ENCODE measurements around the gene NOS1. TPM values are rescaled to one million over a fixed set of nuclear protein-coding genes. Genes with fewer than 3 reads are reported as not detected.
"Not testable (repeated sequence)": the region's sequence is repeated elsewhere in the genome, so short reads cannot be mapped to it uniquely, and the experiment has no call there.

The NOS1 gene
- total and polyA plus RNA-seq, 4 donors: 1.2 to 7.0 (median 3.4) TPM

DNA sequence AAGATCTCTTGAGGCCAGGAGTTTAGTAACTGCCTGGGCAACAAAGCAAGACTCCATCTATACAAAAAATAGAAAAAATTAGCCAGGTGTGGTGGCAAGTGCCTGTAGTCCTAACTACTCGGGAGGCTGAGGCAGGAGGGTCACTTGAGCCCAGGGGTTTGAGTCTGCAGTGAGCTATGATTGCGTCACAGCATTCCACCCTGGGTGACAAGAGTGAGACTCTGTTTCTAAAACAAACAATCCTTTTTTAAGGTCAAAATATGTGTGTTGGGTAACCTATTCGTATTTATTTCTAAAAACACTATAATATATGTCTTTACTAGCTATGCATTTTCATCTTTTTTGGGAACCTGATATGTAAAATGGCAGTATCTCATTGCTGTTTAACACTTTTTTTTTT lies 178.6 kb downstream of the NOS1 start:
- no peak overlapping the region for H3K4me3 ChIP-seq (ENCODE audit: low read depth, low read length)
- H3K4me1 ChIP-seq (ENCODE audit: control insufficient read depth, insufficient read depth, low read length): no peaks in the 10 kb centered on the region
- peaks cover 36% of the 10 kb centered on the region for H3K36me3 ChIP-seq (ENCODE audit: control insufficient read depth, insufficient read depth, low read length)
- no peaks in the 10 kb centered on the region for H3K9me3 ChIP-seq (ENCODE audit: control insufficient read depth, insufficient read depth, low read length)
- no CpG with 5 or more reads among the region's 3 CpGs for WGBS (ENCODE audit: insufficient coverage)
- no peak overlapping the region for H3K27ac ChIP-seq (ENCODE audit: low read depth, low read length)
- no peak for DNase-seq (ENCODE audit: low read depth in 4 of 6, low spot score in 6 of 6)
- H3K27me3 ChIP-seq (ENCODE audit: control insufficient read depth, insufficient read depth, low read length): no peaks in the 10 kb centered on the region

GRCh38 chr12:117181468-117181843 lies 180.0 kb downstream of the NOS1 start:
- peaks cover 39% of the 10 kb centered on the region for H3K36me3 ChIP-seq (ENCODE audit: control insufficient read depth, insufficient read depth, low read length)
- H3K4me3 ChIP-seq (ENCODE audit: low read depth, low read length); H3K27me3 ChIP-seq (ENCODE audit: control insufficient read depth, insufficient read depth, low read length); DNase-seq (ENCODE audit: low read depth in 4 of 6, low spot score in 6 of 6); H3K9me3 ChIP-seq (ENCODE audit: control insufficient read depth, insufficient read depth, low read length); H3K27ac ChIP-seq (ENCODE audit: low read depth, low read length); H3K4me1 ChIP-seq (ENCODE audit: control insufficient read depth, insufficient read depth, low read length): not testable (repeated sequence)
- WGBS (ENCODE audit: insufficient coverage): 100% methylated on average over 2 of the region's 8 CpGs

GRCh38 chr12:117180758-117181467 lies 180.5 kb downstream of the NOS1 start:
- no peaks in the 10 kb centered on the region for H3K4me1 ChIP-seq (ENCODE audit: control insufficient read depth, insufficient read depth, low read length)
- H3K27ac ChIP-seq (ENCODE audit: low read depth, low read length): no peak overlapping the region
- no peak overlapping the region for H3K4me3 ChIP-seq (ENCODE audit: low read depth, low read length)
- H3K36me3 ChIP-seq (ENCODE audit: control insufficient read depth, insufficient read depth, low read length): peaks cover 43% of the 10 kb centered on the region
- H3K9me3 ChIP-seq (ENCODE audit: control insufficient read depth, insufficient read depth, low read length): no peaks in the 10 kb centered on the region
- whole genome bisulfite sequencing (ENCODE audit: insufficient coverage): no CpG with 5 or more reads among the region's 4 CpGs
- DNase-seq (ENCODE audit: low read depth in 4 of 6, low spot score in 6 of 6): no peak
- H3K27me3 ChIP-seq (ENCODE audit: control insufficient read depth, insufficient read depth, low read length): no peaks in the 10 kb centered on the region

DNA sequence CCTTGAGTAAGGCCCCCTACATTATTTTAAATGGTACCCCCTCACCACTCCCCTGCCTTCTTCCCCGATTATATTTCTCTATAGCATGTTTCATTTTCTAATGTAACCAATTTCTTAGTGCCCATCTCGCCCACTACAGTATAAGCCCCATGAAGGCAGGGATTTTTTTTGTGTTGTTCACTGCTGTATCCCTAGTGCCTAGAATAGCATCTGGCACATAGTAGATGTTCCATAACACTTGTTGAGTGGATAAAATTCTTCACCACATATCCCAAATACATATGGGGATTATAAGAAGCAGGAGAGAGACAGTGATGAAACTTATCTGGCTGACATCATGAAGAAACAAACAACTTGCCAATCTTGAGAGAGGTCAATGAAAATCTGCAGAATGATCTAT lies 182.7 kb downstream of the NOS1 start:
- WGBS (ENCODE audit: insufficient coverage): 100% methylated on average over 1 of the region's 2 CpGs
- no peak for DNase-seq (ENCODE audit: low read depth in 4 of 6, low spot score in 6 of 6)
- Histone ChIP-seq H3K27ac (ENCODE audit: low read depth, low read length) (no peak overlapping the region), H3K27me3 (ENCODE audit: control insufficient read depth, insufficient read depth, low read length) (no peaks in the 10 kb centered on the region), H3K4me1 (ENCODE audit: control insufficient read depth, insufficient read depth, low read length) (no peaks in the 10 kb centered on the region), H3K36me3 (ENCODE audit: control insufficient read depth, insufficient read depth, low read length) (peaks cover 48% of the 10 kb centered on the region), H3K9me3 (ENCODE audit: control insufficient read depth, insufficient read depth, low read length) (no peaks in the 10 kb centered on the region), H3K4me3 (ENCODE audit: low read depth, low read length) (no peak overlapping the region)

- Histone ChIP-seq H3K9me3 (ENCODE audit: control insufficient read depth, insufficient read depth, low read length) (no peaks in the 10 kb centered on the region), H3K4me3 (ENCODE audit: low read depth, low read length) (no peak overlapping the region), H3K4me1 (ENCODE audit: control insufficient read depth, insufficient read depth, low read length) (no peaks in the 10 kb centered on the region), H3K27me3 (ENCODE audit: control insufficient read depth, insufficient read depth, low read length) (no peaks in the 10 kb centered on the region), H3K27ac (ENCODE audit: low read depth, low read length) (no peak overlapping the region), H3K36me3 (ENCODE audit: control insufficient read depth, insufficient read depth, low read length) (peaks cover 48% of the 10 kb centered on the region)
- 87% methylated on average over 10 of the region's 10 CpGs for WGBS (ENCODE audit: insufficient coverage)
- no peak for DNase-seq (ENCODE audit: low read depth in 4 of 6, low spot score in 6 of 6)
Observed at GRCh38 chr12:117178301-117178700, 183.1 kb downstream of the NOS1 start.

DNA sequence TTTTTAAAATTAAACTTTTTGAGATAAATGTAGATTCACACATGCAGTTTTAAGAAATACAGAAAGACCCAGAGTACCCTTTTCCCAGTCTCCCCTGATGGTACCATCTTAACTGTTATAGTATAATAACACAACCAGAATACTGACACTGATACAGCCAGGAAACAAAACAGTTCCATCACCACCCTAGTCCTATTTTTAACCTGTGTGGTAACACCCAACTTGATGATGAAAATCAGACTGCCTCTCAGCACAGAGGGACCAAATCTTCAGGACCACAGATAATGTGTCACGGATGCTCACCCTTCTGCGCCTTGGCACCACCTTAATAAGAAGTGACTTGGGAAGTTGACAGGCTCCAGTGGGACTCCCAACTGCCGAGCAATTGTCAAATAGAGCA lies 189.3 kb downstream of the NOS1 start:
- no peak for DNase-seq (ENCODE audit: low read depth in 4 of 6, low spot score in 6 of 6)
- Histone ChIP-seq H3K4me3 (ENCODE audit: low read depth, low read length) (no peak overlapping the region), H3K27me3 (ENCODE audit: control insufficient read depth, insufficient read depth, low read length) (no peaks in the 10 kb centered on the region), H3K36me3 (ENCODE audit: control insufficient read depth, insufficient read depth, low read length) (peaks cover 52% of the 10 kb centered on the region), H3K9me3 (ENCODE audit: control insufficient read depth, insufficient read depth, low read length) (no peaks in the 10 kb centered on the region), H3K27ac (ENCODE audit: low read depth, low read length) (no peak overlapping the region), H3K4me1 (ENCODE audit: control insufficient read depth, insufficient read depth, low read length) (no peaks in the 10 kb centered on the region)
- 74% methylated on average over 3 of the region's 3 CpGs for WGBS (ENCODE audit: insufficient coverage)

DNA sequence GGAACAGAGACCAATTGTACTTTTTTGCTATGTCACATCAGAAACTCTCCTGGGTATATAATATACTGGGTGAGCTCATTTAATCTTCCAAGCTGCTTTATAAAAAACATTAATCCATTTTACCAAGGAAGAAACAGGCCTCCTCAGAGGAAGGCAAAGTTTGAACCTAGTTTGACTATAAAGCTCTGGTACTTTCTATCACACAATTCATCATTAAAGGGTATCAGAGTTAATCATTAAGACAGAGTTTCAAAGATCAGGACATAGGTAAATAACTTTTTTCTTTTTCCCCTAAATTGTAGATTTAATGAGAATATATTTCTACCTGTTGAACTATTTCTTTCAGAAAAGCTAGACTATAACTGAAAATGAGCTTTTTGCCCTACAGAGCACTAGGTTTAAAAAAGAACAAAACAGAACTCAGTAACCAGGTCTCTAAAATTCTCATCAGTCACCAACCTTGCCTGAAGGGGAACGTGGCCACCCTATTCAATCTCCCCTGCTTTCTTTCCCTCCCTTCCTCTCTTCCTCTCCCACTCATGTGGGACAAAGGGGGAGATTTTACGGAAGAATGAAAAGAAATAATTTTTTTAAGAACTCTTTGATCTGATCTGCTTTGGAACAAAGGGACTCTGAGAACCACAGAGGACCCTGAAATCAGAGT lies 189.8 kb downstream of the NOS1 start:
- Histone ChIP-seq H3K36me3 (ENCODE audit: control insufficient read depth, insufficient read depth, low read length) (peaks cover 57% of the 10 kb centered on the region), H3K4me3 (ENCODE audit: low read depth, low read length) (no peak overlapping the region), H3K27ac (ENCODE audit: low read depth, low read length) (no peak overlapping the region), H3K4me1 (ENCODE audit: control insufficient read depth, insufficient read depth, low read length) (no peaks in the 10 kb centered on the region), H3K9me3 (ENCODE audit: control insufficient read depth, insufficient read depth, low read length) (no peaks in the 10 kb centered on the region), H3K27me3 (ENCODE audit: control insufficient read depth, insufficient read depth, low read length) (no peaks in the 10 kb centered on the region)
- WGBS (ENCODE audit: insufficient coverage): no CpG with 5 or more reads among the region's 2 CpGs
- DNase-seq (ENCODE audit: low read depth in 4 of 6, low spot score in 6 of 6): no peak

GRCh38 chr12:117169548-117169947 lies 191.9 kb downstream of the NOS1 start:
- H3K36me3 ChIP-seq (ENCODE audit: control insufficient read depth, insufficient read depth, low read length): peaks cover 57% of the 10 kb centered on the region
- H3K9me3 ChIP-seq (ENCODE audit: control insufficient read depth, insufficient read depth, low read length): no peaks in the 10 kb centered on the region
- H3K4me3 ChIP-seq (ENCODE audit: low read depth, low read length): no peak overlapping the region
- no peak for DNase-seq (ENCODE audit: low read depth in 4 of 6, low spot score in 6 of 6)
- H3K4me1 ChIP-seq (ENCODE audit: control insufficient read depth, insufficient read depth, low read length): no peaks in the 10 kb centered on the region
- H3K27ac ChIP-seq (ENCODE audit: low read depth, low read length): no peak overlapping the region
- WGBS (ENCODE audit: insufficient coverage): no CpG with 5 or more reads among the region's 3 CpGs
- no peaks in the 10 kb centered on the region for H3K27me3 ChIP-seq (ENCODE audit: control insufficient read depth, insufficient read depth, low read length)

DNA sequence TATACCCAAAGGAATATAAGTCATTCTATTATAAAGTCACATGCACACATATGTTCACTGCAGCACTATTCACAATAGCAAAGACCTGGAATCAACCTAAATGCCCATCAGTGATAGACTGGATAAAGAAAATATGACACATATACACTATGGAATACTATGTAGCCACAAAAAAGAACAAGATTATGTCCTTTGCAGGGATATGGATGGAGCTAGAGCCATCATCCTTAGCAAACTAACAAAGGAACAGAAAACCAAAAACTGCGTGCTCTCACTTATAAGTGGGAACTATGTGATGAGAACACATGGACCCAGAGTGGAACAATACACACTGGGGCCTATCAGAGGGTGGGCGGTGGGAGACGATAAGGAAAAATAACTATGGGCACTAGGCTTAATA lies 192.4 kb downstream of the NOS1 start:
- Histone ChIP-seq H3K27ac (ENCODE audit: low read depth, low read length) (no peak overlapping the region), H3K4me1 (ENCODE audit: control insufficient read depth, insufficient read depth, low read length) (no peaks in the 10 kb centered on the region), H3K36me3 (ENCODE audit: control insufficient read depth, insufficient read depth, low read length) (peaks cover 57% of the 10 kb centered on the region), H3K4me3 (ENCODE audit: low read depth, low read length) (no peak overlapping the region), H3K9me3 (ENCODE audit: control insufficient read depth, insufficient read depth, low read length) (no peaks in the 10 kb centered on the region), H3K27me3 (ENCODE audit: control insufficient read depth, insufficient read depth, low read length) (no peaks in the 10 kb centered on the region)
- no CpG with 5 or more reads among the region's 3 CpGs for WGBS (ENCODE audit: insufficient coverage)
- no peak for DNase-seq (ENCODE audit: low read depth in 4 of 6, low spot score in 6 of 6)

GRCh38 chr12:117167769-117168168 lies 193.7 kb downstream of the NOS1 start:
- no peaks in the 10 kb centered on the region for H3K9me3 ChIP-seq (ENCODE audit: control insufficient read depth, insufficient read depth, low read length)
- no peak overlapping the region for H3K4me3 ChIP-seq (ENCODE audit: low read depth, low read length)
- no peak overlapping the region for H3K27ac ChIP-seq (ENCODE audit: low read depth, low read length)
- H3K4me1 ChIP-seq (ENCODE audit: control insufficient read depth, insufficient read depth, low read length): no peaks in the 10 kb centered on the region
- no peak for DNase-seq (ENCODE audit: low read depth in 4 of 6, low spot score in 6 of 6)
- peaks cover 59% of the 10 kb centered on the region for H3K36me3 ChIP-seq (ENCODE audit: control insufficient read depth, insufficient read depth, low read length)
- 75% methylated on average over 3 of the region's 4 CpGs for WGBS (ENCODE audit: insufficient coverage)
- no peaks in the 10 kb centered on the region for H3K27me3 ChIP-seq (ENCODE audit: control insufficient read depth, insufficient read depth, low read length)
